K562 (cell line): Measurements from ENCODE around the gene MLX. TPM values are rescaled to one million over a fixed set of nuclear protein-coding genes. Genes with fewer than 3 reads are reported as not detected.

Source experiments
- AFF1 ChIP-seq, 2 experiments: fragments of 450-650 bp; IDR thresholded peaks; 2 replicates each; pipeline ENCODE4 v1.6.1; 2018; ENCODE audit warnings: mild to moderate bottlenecking in 2 of 2, low read depth in 1 of 2; ENCODE audit not compliant: partially characterized antibody in 2 of 2
- ARHGAP35 ChIP-seq: fragments of 450-650 bp; IDR thresholded peaks from 2 replicates; pipeline ENCODE4 v1.6.1; 2018; ENCODE audit not compliant: partially characterized antibody
- ATF2 ChIP-seq: sonication (generic); formaldehyde crosslinking; IDR thresholded peaks from 2 replicates; pipeline ENCODE4 v1.8.1; 2022; ENCODE audit warnings: missing genetic modification reagents
- BCL6 ChIP-seq: fragments of 250-450 bp; sonication (Bioruptor Pico); IDR thresholded peaks from 2 replicates; pipeline ENCODE4 v1.4.0; 2020
- CEBPB ChIP-seq: fragments of 450-650 bp; IDR thresholded peaks from 2 replicates; pipeline ENCODE4 v1.6.1; 2016; ENCODE audit warnings: missing genetic modification characterization, missing compliant biosample characterization
- E2F3 ChIP-seq: fragments of 250-450 bp; sonication (Bioruptor Pico); IDR thresholded peaks from 2 replicates; pipeline ENCODE4 v1.4.0; 2020; ENCODE audit warnings: mild to moderate bottlenecking
- ERF ChIP-seq: fragments of 450-650 bp; formaldehyde crosslinking; IDR thresholded peaks from 2 replicates; pipeline ENCODE4 v1.4.0; 2020; ENCODE audit warnings: mild to moderate bottlenecking, mixed read lengths
- GATAD2A ChIP-seq: fragments of 450-650 bp; IDR thresholded peaks from 2 replicates; pipeline ENCODE4 v1.6.1; 2017
- MLX ChIP-seq, 2 experiments: fragments of 450-650 bp in 1 of 2; sonication (generic) in 1 of 2; formaldehyde crosslinking; conservative IDR thresholded peaks; 2 replicates each; pipeline versions ENCODE4 v1.4.0 to v1.8.1; 2020 to 2022; ENCODE audit warnings: mild to moderate bottlenecking in 1 of 2, missing genetic modification reagents in 1 of 2
- MTA3 ChIP-seq: fragments of 450-650 bp; formaldehyde crosslinking; IDR thresholded peaks from 2 replicates; pipeline ENCODE4 v1.6.1; 2017; ENCODE audit warnings: mild to moderate bottlenecking, borderline replicate concordance
- RBFOX2 ChIP-seq: fragments of 200-400 bp; formaldehyde crosslinking; IDR thresholded peaks from 2 replicates; pipeline ENCODE4 v1.6.1; 2017; ENCODE audit warnings: low read depth, mild to moderate bottlenecking, low read length, moderate library complexity
- SMC3 ChIP-seq: conservative IDR thresholded peaks from 2 replicates; pipeline ENCODE4 v1.6.1; 2011; ENCODE audit warnings: low read depth, low read length, improper control_type of control experiment; ENCODE audit not compliant: insufficient read depth
- SUPT5H ChIP-seq: fragments of 450-650 bp; IDR thresholded peaks from 2 replicates; pipeline ENCODE4 v1.6.1; 2016
- ZNF507 ChIP-seq: conservative IDR thresholded peaks from 2 replicates; pipeline ENCODE4 v1.6.1; 2017; ENCODE audit warnings: missing genetic modification characterization, missing compliant biosample characterization
- ZNF57 ChIP-seq: fragments of 450-650 bp; formaldehyde crosslinking; IDR thresholded peaks from 2 replicates; pipeline ENCODE4 v1.4.0; 2020; ENCODE audit warnings: mild to moderate bottlenecking, moderate library complexity
- polyA plus RNA-seq, 8 experiments: library from polyadenylated mRNA; depleted of rRNA in 4 of 8; stranded (reverse) in 5 of 8; unstranded in 3 of 8; fragments of >200 nt; fragmentation: Nextera tagmentation in 2 of 8; fragmentation: Illumina TruSeq in 1 of 8; extraction: Ambion mirVana in 2 of 8; extraction: Trizol in 1 of 8; gene quantifications; 2 replicates each; pipeline versions ENCODE4 v1.2.1 to v1.2.3, GENCODE V29; 2011 to 2014; ENCODE audit warnings: inconsistent platforms in 1 of 8, missing spikeins in 1 of 8
- total RNA-seq, 7 experiments: library from RNA; depleted of rRNA in 6 of 7; stranded (reverse); fragments of >200 nt in 6 of 7; fragmentation: Illumina TruSeq in 2 of 7; extraction: Trizol in 2 of 7; gene quantifications; 2 replicates each; pipeline versions ENCODE4 v1.2.1 to v1.2.3, GENCODE V29; 2011 to 2021; ENCODE audit warnings: low replicate concordance in 1 of 7
- TF ChIP-seq, protein P1 (sequence below): fragments of 250-450 bp; sonication (Bioruptor Pico); IDR thresholded peaks from 2 replicates; pipeline ENCODE4 v1.4.0; 2020; ENCODE audit warnings: mild to moderate bottlenecking, moderate library complexity, borderline replicate concordance
- TF ChIP-seq, protein P2 (sequence below): fragments of 250-450 bp; sonication (Bioruptor Pico); IDR thresholded peaks from 2 replicates; pipeline ENCODE4 v1.4.0; 2020; ENCODE audit warnings: mild to moderate bottlenecking, moderate library complexity

MLX gene
- total and polyA plus RNA-seq, 9 of the 15 experiments (the other 6 are each of a cell fraction or from before 2014, with no cell fraction given): 42.9 to 100 (median 58.9) TPM

- TF ChIP-seq ATF2 (no peak), MLX (CRISPR knock-in tag; conservative IDR thresholded peaks at IDR 0.05) (no peak), ZNF507 (no peak), AFF1 (IDR thresholded peaks at IDR 0.05; ENCODE audit: low read depth in 1 of 2, partially characterized antibody in 2 of 2) (no peak), SMC3 (no peak), BCL6 (CRISPR knock-in tag) (no peak), SUPT5H (peak; percentile 77), GATAD2A (peak; percentile 65; the same call in 1 of the 2 replicates), MTA3 (peak; percentile 83; the same call in 1 of the 2 replicates), CEBPB (tag) (no peak), E2F3 (no peak), ARHGAP35 (no peak), ERF (CRISPR knock-in tag) (no peak), ZNF57 (CRISPR knock-in tag) (no peak), RBFOX2 (peak; percentile 87)
- TF ChIP-seq, protein P1, sequence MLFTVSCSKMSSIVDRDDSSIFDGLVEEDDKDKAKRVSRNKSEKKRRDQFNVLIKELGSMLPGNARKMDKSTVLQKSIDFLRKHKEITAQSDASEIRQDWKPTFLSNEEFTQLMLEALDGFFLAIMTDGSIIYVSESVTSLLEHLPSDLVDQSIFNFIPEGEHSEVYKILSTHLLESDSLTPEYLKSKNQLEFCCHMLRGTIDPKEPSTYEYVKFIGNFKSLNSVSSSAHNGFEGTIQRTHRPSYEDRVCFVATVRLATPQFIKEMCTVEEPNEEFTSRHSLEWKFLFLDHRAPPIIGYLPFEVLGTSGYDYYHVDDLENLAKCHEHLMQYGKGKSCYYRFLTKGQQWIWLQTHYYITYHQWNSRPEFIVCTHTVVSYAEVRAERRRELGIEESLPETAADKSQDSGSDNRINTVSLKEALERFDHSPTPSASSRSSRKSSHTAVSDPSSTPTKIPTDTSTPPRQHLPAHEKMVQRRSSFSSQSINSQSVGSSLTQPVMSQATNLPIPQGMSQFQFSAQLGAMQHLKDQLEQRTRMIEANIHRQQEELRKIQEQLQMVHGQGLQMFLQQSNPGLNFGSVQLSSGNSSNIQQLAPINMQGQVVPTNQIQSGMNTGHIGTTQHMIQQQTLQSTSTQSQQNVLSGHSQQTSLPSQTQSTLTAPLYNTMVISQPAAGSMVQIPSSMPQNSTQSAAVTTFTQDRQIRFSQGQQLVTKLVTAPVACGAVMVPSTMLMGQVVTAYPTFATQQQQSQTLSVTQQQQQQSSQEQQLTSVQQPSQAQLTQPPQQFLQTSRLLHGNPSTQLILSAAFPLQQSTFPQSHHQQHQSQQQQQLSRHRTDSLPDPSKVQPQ (CRISPR knock-in tag): no peak
- TF ChIP-seq, protein P2, sequence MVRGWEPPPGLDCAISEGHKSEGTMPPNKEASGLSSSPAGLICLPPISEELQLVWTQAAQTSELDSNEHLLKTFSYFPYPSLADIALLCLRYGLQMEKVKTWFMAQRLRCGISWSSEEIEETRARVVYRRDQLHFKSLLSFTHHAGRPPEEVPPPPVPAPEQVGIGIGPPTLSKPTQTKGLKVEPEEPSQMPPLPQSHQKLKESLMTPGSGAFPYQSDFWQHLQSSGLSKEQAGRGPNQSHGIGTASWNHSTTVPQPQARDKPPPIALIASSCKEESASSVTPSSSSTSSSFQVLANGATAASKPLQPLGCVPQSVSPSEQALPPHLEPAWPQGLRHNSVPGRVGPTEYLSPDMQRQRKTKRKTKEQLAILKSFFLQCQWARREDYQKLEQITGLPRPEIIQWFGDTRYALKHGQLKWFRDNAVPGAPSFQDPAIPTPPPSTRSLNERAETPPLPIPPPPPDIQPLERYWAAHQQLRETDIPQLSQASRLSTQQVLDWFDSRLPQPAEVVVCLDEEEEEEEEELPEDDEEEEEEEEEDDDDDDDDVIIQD (CRISPR knock-in tag): no peak
Observed at GRCh38 chr17:42554250-42555121, 12.4 kb upstream of the MLX start (continued).
